ENCODE measurements around the gene GRIN2A. TPM values are rescaled to one million over a fixed set of nuclear protein-coding genes. Genes with fewer than 3 reads are reported as not detected.

GRIN2A gene
- total RNA-seq, 1 donor, result 3.4 TPM

- H3K4me3 ChIP-seq (ENCODE audit: low read depth, low read length), result no peak overlapping the region
- no peak for DNase-seq (ENCODE audit: low read depth)
- no peak for TF ChIP-seq CTCF (IDR thresholded peaks at IDR 0.05; ENCODE audit: insufficient read depth, low read length)
These were observed 259.8 kb downstream of the GRIN2A start for GRCh38 chr16:9922441-9922840.

- no peak for DNase-seq (ENCODE audit: low read depth)
- no peak overlapping the region for H3K4me3 ChIP-seq (ENCODE audit: low read depth, low read length)
- no peak for TF ChIP-seq CTCF (IDR thresholded peaks at IDR 0.05; ENCODE audit: insufficient read depth, low read length)
These were observed 260.2 kb downstream of the GRIN2A start for GRCh38 chr16:9921997-9922396.

- no peak for TF ChIP-seq CTCF (IDR thresholded peaks at IDR 0.05; ENCODE audit: insufficient read depth, low read length)
- DNase-seq (ENCODE audit: low read depth), result no peak
- no peak overlapping the region for H3K4me3 ChIP-seq (ENCODE audit: low read depth, low read length)
These were observed 262.8 kb downstream of the GRIN2A start for GRCh38 chr16:9919460-9919859.

- DNase-seq (ENCODE audit: low read depth), result no peak
- no peak for TF ChIP-seq CTCF (IDR thresholded peaks at IDR 0.05; ENCODE audit: insufficient read depth, low read length)
- no peak overlapping the region for H3K4me3 ChIP-seq (ENCODE audit: low read depth, low read length)
These were observed 264.5 kb downstream of the GRIN2A start for GRCh38 chr16:9917691-9918090.

- H3K4me3 ChIP-seq (ENCODE audit: low read depth, low read length), result no peak overlapping the region
- TF ChIP-seq CTCF (IDR thresholded peaks at IDR 0.05; ENCODE audit: insufficient read depth, low read length), result no peak
- peak; percentile 2 for DNase-seq (ENCODE audit: low read depth)
These were observed 268.5 kb downstream of the GRIN2A start for GRCh38 chr16:9913604-9914326.

- DNase-seq (ENCODE audit: low read depth), result no peak
- no peak for TF ChIP-seq CTCF (IDR thresholded peaks at IDR 0.05; ENCODE audit: insufficient read depth, low read length)
- H3K4me3 ChIP-seq (ENCODE audit: low read depth, low read length), result no peak overlapping the region
These were observed 270.2 kb downstream of the GRIN2A start for GRCh38 chr16:9911989-9912388.

GRCh38 chr16:9911231-9911630 lies 271.0 kb downstream of the GRIN2A start:
- H3K4me3 ChIP-seq (ENCODE audit: low read depth, low read length), result no peak overlapping the region
- TF ChIP-seq CTCF (IDR thresholded peaks at IDR 0.05; ENCODE audit: insufficient read depth, low read length), result no peak
- DNase-seq (ENCODE audit: low read depth), result no peak
